H1 (cell line): ENCODE results near the gene RAB7B. TPM values are rescaled to one million over a fixed set of nuclear protein-coding genes. Genes with fewer than 3 reads are reported as not detected.

Experiments used
- CTCF ChIA-PET: fragments of 300-600 bp; sonication (Branson Sonifier 250); formaldehyde crosslinking; loops from one replicate; lab custom pipeline; 2021; ENCODE audit not compliant: partially characterized antibody; lab: Charles Lee
- POLR2A ChIA-PET: fragments of 300-600 bp; sonication (Branson Sonifier 250); formaldehyde crosslinking; loops from one replicate; lab custom pipeline; 2021; ENCODE audit warnings: inconsistent platforms; ENCODE audit not compliant: partially characterized antibody; lab: Charles Lee
- DNase-seq, 2 experiments: peaks; one replicate each; pipeline versions ENCODE4 v3.0.0 to v3.0.0-alpha.2; 2010 to 2022; ENCODE audit warnings: low spot score in 2 of 2, low read depth in 1 of 2, mixed read lengths in 1 of 2
- FAIRE-seq: peaks from 2 replicates; lab custom pipeline; 2011; peaks lifted over from hg19 to GRCh38; lab: Jason Lieb, UNC
- H2AFZ ChIP-seq: 2 replicates; pipeline ENCODE4 v1.8.1; 2012; ENCODE audit warnings: low read length, inconsistent platforms
- H2AK5ac ChIP-seq: 2 replicates; pipeline ENCODE4 v1.6.1; 2013; ENCODE audit warnings: low read depth, low read length
- H2BK120ac ChIP-seq: replicated peaks from 2 replicates; pipeline ENCODE3; 2013; ENCODE audit warnings: low read depth, low read length, inconsistent platforms
- H2BK12ac ChIP-seq: 2 replicates; pipeline ENCODE4 v1.6.1; 2013; ENCODE audit warnings: low read depth, low read length
- H2BK15ac ChIP-seq: 2 replicates; pipeline ENCODE4 v1.6.1; 2013; ENCODE audit warnings: low read length
- H2BK20ac ChIP-seq: 2 replicates; pipeline ENCODE4 v1.6.1; 2013; ENCODE audit warnings: low read length
- H2BK5ac ChIP-seq: 2 replicates; pipeline ENCODE4 v1.6.1; 2013; ENCODE audit warnings: low read depth, low read length
- H3K14ac ChIP-seq: 2 replicates; pipeline ENCODE4 v1.6.1; 2013; ENCODE audit warnings: inconsistent platforms; ENCODE audit not compliant: insufficient read length
- H3K18ac ChIP-seq: 2 replicates; pipeline ENCODE4 v1.6.1; 2013; ENCODE audit warnings: low read length; ENCODE audit errors: extremely low read depth
- H3K23ac ChIP-seq: 2 replicates; pipeline ENCODE4 v1.6.1; 2013; ENCODE audit warnings: inconsistent platforms; ENCODE audit not compliant: insufficient read length
- H3K23me2 ChIP-seq: 2 replicates; pipeline ENCODE4 v1.6.1; 2013; ENCODE audit warnings: low read depth, low read length
- H3K27ac ChIP-seq: 2 replicates; pipeline ENCODE4 v1.6.1; 2011; ENCODE audit warnings: low read depth, low read length, inconsistent platforms
- H3K27me3 ChIP-seq, 4 experiments: replicated peaks in 1 of 4; 1 replicate in 1 of 4; 2 replicates in 3 of 4; pipeline versions ENCODE4 v1.6.1 to v1.8.1; 2011 to 2013; ENCODE audit warnings: low read length in 3 of 4, mild to moderate bottlenecking in 3 of 4, inconsistent platforms in 2 of 4, mixed read lengths in 2 of 4, moderate library complexity in 1 of 4; ENCODE audit not compliant: control insufficient read depth in 3 of 4, insufficient read depth in 3 of 4; ENCODE audit errors: extremely low read depth in 1 of 4
- H3K36me3 ChIP-seq, 4 experiments: 2 replicates each; pipeline versions ENCODE4 v1.6.1 to v1.8.1; 2011 to 2013; ENCODE audit warnings: mild to moderate bottlenecking in 4 of 4, low read length in 3 of 4, moderate library complexity in 2 of 4, control low read depth in 1 of 4, inconsistent platforms in 1 of 4; ENCODE audit not compliant: insufficient read depth in 4 of 4, control insufficient read depth in 2 of 4
- H3K4ac ChIP-seq: replicated peaks from 2 replicates; pipeline ENCODE3; 2013; ENCODE audit warnings: low read length, low read depth, mixed read lengths, inconsistent platforms; ENCODE audit not compliant: insufficient read length
- H3K4me1 ChIP-seq, 4 experiments: replicated peaks in 1 of 4; 1 replicate in 1 of 4; 2 replicates in 3 of 4; pipeline versions ENCODE4 v1.6.1 to v1.8.1; 2011 to 2013; ENCODE audit warnings: low read length in 3 of 4, inconsistent platforms in 2 of 4, mixed read lengths in 1 of 4; ENCODE audit not compliant: insufficient read depth in 4 of 4, control insufficient read depth in 3 of 4
- H3K4me2 ChIP-seq, 2 experiments: 2 replicates each; pipeline versions ENCODE4 v1.6.1 to v1.8.1; 2011 to 2013; ENCODE audit warnings: low read depth in 2 of 2, low read length in 2 of 2, control low read depth in 1 of 2, inconsistent platforms in 1 of 2, mild to moderate bottlenecking in 1 of 2; ENCODE audit not compliant: insufficient read depth in 1 of 2
- H3K4me3 ChIP-seq, 4 experiments: fragments of 200-600, 300-600 bp in 1 of 4; sonication (generic), shearing (Covaris generic), sonication (Bioruptor Twin) in 1 of 4; 2 replicates each; pipeline versions ENCODE4 v1.5.1 to v1.8.1; 2011 to 2016; ENCODE audit warnings: low read length in 4 of 4, low read depth in 3 of 4, control low read depth in 2 of 4, inconsistent platforms in 2 of 4, mild to moderate bottlenecking in 2 of 4, mixed read lengths in 1 of 4, moderate library complexity in 1 of 4; ENCODE audit not compliant: insufficient read depth in 2 of 4; ENCODE audit errors: extremely low read depth in 1 of 4
- H3K56ac ChIP-seq: replicated peaks from 2 replicates; pipeline ENCODE3; 2013; ENCODE audit warnings: low read depth, mild to moderate bottlenecking, mixed read lengths, low read length, inconsistent platforms; ENCODE audit not compliant: insufficient read length
- H3K79me1 ChIP-seq: 2 replicates; pipeline ENCODE4 v1.6.1; 2013; ENCODE audit warnings: low read depth, low read length, control low read depth
- H3K79me2 ChIP-seq, 2 experiments: 2 replicates each; pipeline versions ENCODE4 v1.6.1 to v1.8.1; 2012 to 2013; ENCODE audit warnings: low read length in 2 of 2, mild to moderate bottlenecking in 2 of 2, inconsistent platforms in 1 of 2; ENCODE audit not compliant: insufficient read depth in 2 of 2, control insufficient read depth in 1 of 2
- H3K9ac ChIP-seq, 4 experiments: replicated peaks in 1 of 4; 1 replicate in 1 of 4; 2 replicates in 3 of 4; pipeline versions ENCODE4 v1.6.1 to v1.8.1; 2011 to 2013; ENCODE audit warnings: low read depth in 3 of 4, low read length in 3 of 4, control low read depth in 2 of 4, mild to moderate bottlenecking in 2 of 4, moderate library complexity in 2 of 4, inconsistent platforms in 1 of 4; ENCODE audit errors: extremely low read depth in 1 of 4
- H3K9me3 ChIP-seq, 2 experiments: 2 replicates each; pipeline versions ENCODE4 v1.6.1 to v1.8.1; 2012 to 2013; ENCODE audit warnings: mild to moderate bottlenecking in 2 of 2, moderate library complexity in 2 of 2, control low read depth in 1 of 2, inconsistent platforms in 1 of 2, low read depth in 1 of 2, low read length in 1 of 2, mixed read lengths in 1 of 2; ENCODE audit not compliant: insufficient read depth in 2 of 2
- H4K20me1 ChIP-seq, 2 experiments: replicated peaks in 1 of 2; 2 replicates each; pipeline versions ENCODE3 to v1.8.1; 2011 to 2013; ENCODE audit warnings: inconsistent platforms in 2 of 2, low read length in 2 of 2, mild to moderate bottlenecking in 1 of 2; ENCODE audit not compliant: insufficient read depth in 2 of 2, control insufficient read depth in 1 of 2
- H4K5ac ChIP-seq: 2 replicates; pipeline ENCODE4 v1.6.1; 2013; ENCODE audit warnings: low read length, low read depth, mixed read lengths, inconsistent platforms; ENCODE audit not compliant: insufficient read length
- H4K8ac ChIP-seq: 2 replicates; pipeline ENCODE4 v1.8.0; 2013; ENCODE audit warnings: mild to moderate bottlenecking, moderate library complexity, low read length, inconsistent platforms; ENCODE audit not compliant: insufficient read depth; ENCODE audit errors: extremely low read depth
- H4K91ac ChIP-seq: replicated peaks from 2 replicates; pipeline ENCODE3; 2013; ENCODE audit warnings: low read length, mixed read lengths, inconsistent platforms; ENCODE audit not compliant: insufficient read length
- E2F6 ChIP-seq: IDR thresholded peaks from 2 replicates; pipeline ENCODE4 v1.6.1; 2012; ENCODE audit warnings: inconsistent platforms
- POLR2A ChIP-seq, 2 experiments: IDR thresholded peaks; 1 replicate in 1 of 2; 2 replicates in 1 of 2; pipeline ENCODE4 v1.6.1; 2011; ENCODE audit warnings: low read depth in 2 of 2, low read length in 2 of 2, mild to moderate bottlenecking in 2 of 2; ENCODE audit errors: control extremely low read depth in 1 of 2
- TAF1 ChIP-seq: IDR thresholded peaks from 2 replicates; pipeline ENCODE4 v1.6.1; 2011; ENCODE audit warnings: mild to moderate bottlenecking, low read depth, low read length
- TEAD4 ChIP-seq: IDR thresholded peaks from 2 replicates; pipeline ENCODE4 v1.6.1; 2012; ENCODE audit warnings: low read depth, low read length, inconsistent platforms, mixed read lengths
- USF2 ChIP-seq: IDR thresholded peaks from 2 replicates; pipeline ENCODE4 v1.6.1; 2011; ENCODE audit warnings: low read length, improper control_type of control experiment
- WGBS, 2 experiments: shearing (Covaris generic) in 1 of 2; methylation state at CpG; one replicate each; pipeline versions ENCODE4 v1.1.6 to v1.1.7; 2013 to 2015; ENCODE audit warnings: low lambda C conversion rate in 2 of 2, mixed read lengths in 2 of 2, inconsistent platforms in 1 of 2, low coverage in 1 of 2, missing lambda C conversion rate in 1 of 2; ENCODE audit not compliant: insufficient replicate concordance in 2 of 2, insufficient coverage in 1 of 2, insufficient read length in 1 of 2; ENCODE audit errors: extremely low coverage in 1 of 2, missing lambda C conversion rate in 1 of 2; 5-methylcytosine and 5-hydroxymethylcytosine counted together
- polyA plus RNA-seq, 7 experiments: library from polyadenylated mRNA; depleted of rRNA in 3 of 7; stranded (reverse) in 5 of 7; unstranded in 2 of 7; fragments of >200 nt in 5 of 7; fragments of 200-250 nt in 2 of 7; gene quantifications; 1 replicate in 5 of 7; 2 replicates in 1 of 7; 4 replicates in 1 of 7; pipeline versions ENCODE4 v1.2.1 to v1.2.3, GENCODE V29; 2011 to 2013; ENCODE audit warnings: missing spikeins in 2 of 7, mixed read lengths in 2 of 7
- total RNA-seq: library from RNA; stranded (reverse); fragmentation: NEBNext Ultra II Directional; extraction: Animal tissue kit (Norgen Biotek cat#: 25700); gene quantifications from 2 replicates; pipeline ENCODE4 v1.2.1, GENCODE V29; 2021

Gene RAB7B
- total and polyA plus RNA-seq, 2 of the 8 experiments (the other 6 are each of a cell fraction or from before 2014, with no cell fraction given) = 0.05 TPM; not detected in 1

- H3K27ac ChIP-seq = no peak overlapping the region
- H3K23ac ChIP-seq = no peak overlapping the region
- 88% methylated on average over 1 of the region's 1 CpG; no CpG with 5 or more reads in 1 of the 2 experiments for WGBS, 2 experiments
- no peak overlapping the region for H2BK20ac ChIP-seq
- H2AFZ ChIP-seq = no peak overlapping the region
- ChIA-PET POLR2A (no interaction called here), CTCF (interaction anchor here (0.7 to 4.5 kb wide), 5 partner anchors 10 to 74 kb away, joined by 3 to 26 read pairs (median 11); no protein-coding TSS in a partner anchor)
- H4K20me1 ChIP-seq = no peaks in the 10 kb centered on the region
- no peak overlapping the region for H3K9ac ChIP-seq
- no peaks in the 10 kb centered on the region for H3K36me3 ChIP-seq
- no peak for DNase-seq
- no peaks in the 10 kb centered on the region for H3K9me3 ChIP-seq
- no peak overlapping the region for H3K18ac ChIP-seq
- no peak overlapping the region for H4K91ac ChIP-seq
- no peak overlapping the region for H4K8ac ChIP-seq
- H3K4me2 ChIP-seq = no peak overlapping the region
- no peak overlapping the region for H2BK120ac ChIP-seq
- no peaks in the 10 kb centered on the region for H3K79me2 ChIP-seq
- H2BK15ac ChIP-seq = no peak overlapping the region
- H3K79me1 ChIP-seq = no peaks in the 10 kb centered on the region
- TF ChIP-seq TAF1 = no peak
- no peak for TF ChIP-seq E2F6
- no peak for TF ChIP-seq TEAD4
- TF ChIP-seq USF2 = no peak
- no peak for TF ChIP-seq POLR2A (IDR thresholded peaks at IDR 0.05; ENCODE audit: control extremely low read depth in 1 of 2, low read depth in 2 of 2, low read length in 2 of 2)
- TF ChIP-seq, all 59 proteins: peak for 0
- Histone ChIP-seq H2BK5ac (no peak overlapping the region), H3K27me3 (peaks cover 4 to 12% (median 11%) of the 10 kb centered on the region in 4 experiments; a peak in 6 of 7 replicates), H3K4me1 (peaks cover 0 to 4% (median 3%) of the 10 kb centered on the region in 4 experiments; a peak in 3 of 7 replicates), H4K5ac (no peak overlapping the region), H3K4me3 (no peak overlapping the region), H3K23me2 (no peaks in the 10 kb centered on the region), H2AK5ac (no peak overlapping the region), H3K4ac (no peak overlapping the region), H3K14ac (no peak overlapping the region), H3K56ac (no peak overlapping the region), H2BK12ac (no peak overlapping the region)
- no peak for FAIRE-seq
These were observed 10.1 kb downstream of the RAB7B start for GRCh38 chr1:205993068-205993467.
